Activated T-cell treated with anti-CD3 and anti-CD28 coated beads for 24 hours (primary cell): Measurements from ENCODE around the gene LETMD1.

ENCODE experiments used
- DNase-seq: peaks from one replicate; pipeline ENCODE4 v3.0.0-alpha.2; 2020; ENCODE audit warnings: low read depth

The LETMD1 gene

DNA sequence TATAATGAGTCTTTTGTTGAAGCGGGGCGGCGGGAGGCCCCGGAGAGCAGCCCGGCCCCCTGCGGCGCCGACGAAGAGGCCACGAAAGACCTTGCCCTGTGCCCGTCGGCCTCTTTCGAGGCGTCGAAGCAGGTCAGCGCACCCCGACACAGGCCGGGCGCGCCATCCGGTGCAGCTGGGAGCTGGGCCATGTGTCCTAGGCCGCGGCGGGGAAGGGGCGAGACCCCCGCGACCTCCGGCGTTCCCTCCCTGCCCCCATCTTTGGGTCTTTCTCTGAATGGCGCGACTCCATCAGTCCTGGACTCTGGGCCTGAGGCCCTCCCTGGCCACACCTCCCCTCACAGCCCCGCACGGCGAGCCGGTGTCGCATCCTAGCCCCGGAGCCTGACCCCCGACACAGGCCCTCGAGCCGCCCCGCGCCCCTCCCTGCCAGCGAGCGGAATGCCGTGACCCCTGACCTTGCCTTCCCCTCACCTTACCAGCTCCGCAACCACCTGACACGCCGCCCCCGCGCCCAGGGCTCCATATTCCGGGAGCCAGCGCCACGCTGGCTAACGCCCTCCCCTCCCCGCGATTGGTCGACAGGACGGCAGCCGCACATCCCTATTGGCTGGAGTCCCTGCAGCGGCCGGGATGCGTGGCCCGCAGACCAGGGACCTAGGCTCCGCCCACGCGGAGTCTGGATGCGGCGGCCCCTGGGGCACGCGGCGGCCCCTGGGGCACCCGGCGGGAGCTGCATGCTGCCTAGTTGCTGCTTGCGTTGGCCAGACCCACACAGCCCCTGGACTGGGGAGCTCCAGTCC is 22.1 kb upstream of the LETMD1 start, which contains the start of gene SLC11A2:
Gene SLC11A2 (minus strand): TSS at position 549 of the 803 bp plus-strand sequence. CDS start 15,656 bp downstream, outside the sequence.
- DNase-seq: peak; percentile 93

DNA sequence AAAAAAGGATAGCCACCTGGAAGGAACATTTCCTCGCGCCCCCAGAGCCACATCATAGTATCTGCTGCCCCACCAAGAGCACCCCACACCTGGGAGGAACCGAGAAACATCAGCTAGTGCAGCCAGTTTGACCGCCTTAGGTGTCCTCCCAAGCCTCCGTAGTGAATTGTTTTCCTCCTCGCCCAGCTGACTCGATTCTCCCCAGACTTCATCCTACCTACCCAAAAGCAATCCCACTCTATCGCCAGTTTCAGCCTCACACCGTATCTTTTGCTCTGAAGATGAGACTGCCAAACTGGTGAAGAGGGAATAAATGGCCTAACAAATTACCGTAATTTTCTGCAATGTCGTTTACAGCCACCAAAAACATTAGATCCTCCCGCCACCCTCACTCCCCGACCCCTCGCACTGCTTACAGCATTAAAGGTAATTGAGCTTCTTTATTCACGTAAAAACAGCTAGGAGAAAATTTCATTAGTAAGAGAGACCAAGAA is 20.7 kb upstream of the LETMD1 start:
- no peak for DNase-seq

DNA sequence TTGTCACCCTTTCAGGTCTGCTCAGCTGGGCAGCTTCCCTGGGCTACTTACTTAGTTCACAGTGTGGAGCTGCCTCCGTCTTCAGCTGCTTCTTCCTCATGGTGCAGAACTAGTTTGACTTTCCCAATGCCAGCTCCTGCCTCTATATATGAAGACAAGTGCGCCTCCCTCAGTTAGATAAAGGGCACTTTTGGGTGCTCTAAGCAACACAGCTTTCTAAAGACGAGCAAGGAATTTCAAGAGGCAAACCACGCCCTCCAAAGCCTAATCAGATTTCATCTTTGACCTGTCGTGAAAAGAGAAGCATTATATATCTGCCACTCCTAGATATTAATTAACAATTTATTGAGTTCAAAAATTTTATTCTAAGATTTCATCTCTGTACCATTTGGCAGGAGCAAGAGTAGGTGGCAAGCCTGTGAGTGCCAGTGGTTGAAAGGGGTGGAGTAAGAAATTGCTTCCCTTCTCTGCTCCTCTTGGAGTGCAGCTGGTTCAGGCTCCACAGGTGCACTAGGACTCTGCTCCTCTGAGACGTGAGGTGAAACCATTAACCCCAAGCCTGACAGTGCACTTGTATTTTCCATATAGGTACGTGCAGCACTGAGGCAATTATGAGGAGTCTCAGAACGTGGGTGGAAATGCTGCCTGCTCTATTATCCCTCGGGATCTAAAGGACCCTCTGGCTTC is 19.9 kb upstream of the LETMD1 start:
- DNase-seq: peak; percentile 10

DNA sequence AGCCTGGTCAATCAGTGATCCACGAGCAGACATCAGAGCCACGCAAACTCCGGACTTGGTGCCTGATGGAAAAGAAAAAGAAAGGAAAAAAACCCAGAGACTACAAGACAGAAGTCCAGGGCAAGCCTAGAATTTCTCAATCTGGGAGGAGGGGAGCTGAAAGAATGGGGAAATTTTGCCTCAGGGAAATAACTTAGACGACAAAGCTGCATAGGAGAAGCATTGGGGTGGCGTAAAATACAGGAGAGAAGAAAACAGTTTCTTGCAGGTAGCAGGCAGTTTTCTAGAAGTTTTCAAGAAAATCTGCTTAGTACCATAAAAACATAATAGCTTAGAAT is 19.3 kb upstream of the LETMD1 start:
- no peak for DNase-seq

DNA sequence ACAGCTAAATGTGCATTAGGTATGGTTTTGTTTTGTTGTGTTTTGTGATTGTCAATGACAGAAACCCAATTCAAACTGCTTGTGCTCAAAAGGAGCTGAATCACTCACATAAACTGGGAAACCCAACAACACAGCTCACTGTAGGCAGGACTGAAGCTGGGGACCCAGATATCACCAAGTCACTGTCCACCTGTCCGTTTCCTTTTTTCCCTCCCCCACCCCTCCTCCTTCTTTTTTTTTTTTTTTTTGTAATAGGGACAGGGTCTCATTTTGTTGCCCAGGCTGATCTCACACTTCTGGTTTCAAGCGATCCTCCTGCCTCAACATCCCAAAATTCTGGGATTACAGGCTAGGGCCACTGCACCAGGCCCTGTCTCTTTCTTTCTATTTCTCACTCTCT is 15.1 kb upstream of the LETMD1 start:
- DNase-seq: no peak

DNA sequence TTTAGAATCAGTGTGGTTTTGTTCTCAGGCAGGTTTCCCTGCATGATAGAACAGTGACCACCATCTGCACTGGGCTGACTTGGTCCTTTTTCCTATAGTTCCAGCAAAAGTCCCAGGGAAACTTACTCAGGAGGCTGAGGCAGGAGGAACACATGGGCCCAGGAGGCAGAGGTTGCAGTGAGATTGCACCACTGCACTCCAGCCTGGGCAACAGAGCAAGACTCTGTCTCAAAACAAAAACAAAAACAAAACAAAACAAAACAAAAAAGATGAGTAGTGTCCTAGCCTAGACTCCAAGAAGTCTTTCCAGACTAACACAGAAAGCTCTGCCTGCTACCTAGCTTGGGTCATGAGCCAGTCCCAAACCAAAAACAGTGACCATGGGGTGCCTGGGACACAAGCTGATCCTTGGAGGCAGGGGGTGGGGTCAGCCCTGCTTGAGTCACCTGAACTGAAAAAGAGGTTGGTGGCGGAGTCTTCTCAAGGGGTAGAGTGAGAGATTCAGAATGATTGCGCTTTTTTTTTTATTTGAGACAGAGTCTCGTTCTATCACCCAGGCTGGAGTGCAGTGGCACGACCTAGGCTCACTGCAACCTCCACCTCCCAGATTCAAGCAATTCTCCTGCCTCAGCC is 14.6 kb upstream of the LETMD1 start:
- DNase-seq: no peak

DNA sequence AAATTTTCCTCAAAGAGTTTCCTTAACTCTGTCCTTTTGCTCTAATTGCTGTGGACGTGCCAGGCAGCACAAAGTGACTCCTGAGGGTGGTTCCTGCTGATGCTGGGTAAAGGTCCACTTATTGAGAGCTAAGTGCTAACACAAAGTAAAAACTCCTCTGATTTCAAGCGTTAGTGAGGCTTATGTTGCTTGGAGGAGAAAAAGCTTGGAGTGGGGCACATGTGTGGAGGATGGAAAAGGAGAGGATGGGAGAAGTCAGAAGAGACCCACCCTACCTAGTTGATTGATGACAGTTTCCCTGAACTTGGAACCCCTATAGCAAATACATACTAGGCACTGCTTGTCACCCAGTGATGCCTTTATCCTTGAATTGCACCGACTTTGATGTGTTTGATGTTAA is 11.8 kb upstream of the LETMD1 start:
- no peak for DNase-seq

DNA sequence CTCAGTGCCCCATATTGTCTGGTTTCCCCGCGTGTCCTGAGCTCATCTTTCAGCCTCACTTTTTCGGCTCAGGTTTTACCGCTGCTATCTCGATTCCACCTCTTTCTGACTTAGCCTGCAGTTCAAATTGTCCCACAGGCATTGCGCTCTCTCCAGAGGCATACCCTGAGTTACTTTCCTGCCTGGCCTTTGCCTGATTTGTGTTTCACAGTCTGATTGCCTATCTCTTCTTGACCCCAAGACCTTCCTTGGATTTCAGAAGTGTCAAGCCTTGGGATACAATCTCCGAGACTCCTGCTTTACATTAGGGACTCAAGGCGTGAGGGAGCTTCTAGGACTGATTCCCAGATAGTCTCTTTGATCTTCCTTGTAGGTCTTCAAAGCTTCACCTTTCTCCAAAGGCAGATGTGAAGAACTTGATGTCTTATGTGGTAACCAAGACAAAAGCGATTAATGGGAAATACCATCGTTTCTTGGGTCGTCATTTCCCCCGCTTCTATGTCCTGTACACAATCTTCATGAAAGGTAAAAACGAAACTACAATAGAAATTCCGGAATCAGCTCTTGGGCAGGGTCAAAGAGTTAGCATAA is 629 bp downstream of the LETMD1 start:
- no peak for DNase-seq

DNA sequence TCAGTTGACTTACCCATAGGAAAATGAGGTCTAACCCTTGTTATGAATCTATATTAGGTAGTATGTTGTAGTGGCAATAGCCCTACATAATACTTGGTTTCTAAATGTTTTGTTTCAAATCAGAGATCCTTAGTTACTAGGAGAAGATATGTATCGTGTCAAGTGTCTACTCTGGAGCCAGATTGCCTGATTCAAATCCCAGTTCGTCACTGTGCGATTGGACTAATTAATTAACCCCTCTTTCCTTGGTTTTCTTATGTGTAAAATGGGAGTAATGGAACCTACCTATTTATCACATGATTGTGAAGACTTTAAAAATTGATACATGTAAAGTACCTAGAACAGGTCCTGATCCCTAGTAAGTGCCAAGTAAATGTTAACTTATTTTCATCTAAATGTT is 1.4 kb downstream of the LETMD1 start:
- DNase-seq: no peak

DNA sequence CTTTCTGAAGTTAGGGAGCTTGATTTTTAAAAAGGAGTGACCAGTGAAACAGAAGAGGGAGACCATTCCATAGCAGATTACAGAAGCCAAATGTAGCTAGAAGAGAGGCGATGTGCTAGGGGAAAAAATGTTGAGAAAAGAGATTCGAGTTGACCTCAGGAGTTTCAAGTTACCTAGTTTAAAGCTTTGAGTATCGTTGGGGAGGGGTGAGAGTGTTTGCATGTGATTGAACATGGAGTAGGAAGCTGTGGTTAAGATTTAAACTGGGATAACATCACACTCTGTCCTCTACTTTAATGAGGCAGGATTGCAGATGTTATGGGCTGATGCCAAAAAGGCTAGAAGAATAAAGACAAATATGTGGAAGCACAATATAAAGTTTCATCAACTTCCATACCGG is 3.7 kb downstream of the LETMD1 start:
- DNase-seq: no peak

DNA sequence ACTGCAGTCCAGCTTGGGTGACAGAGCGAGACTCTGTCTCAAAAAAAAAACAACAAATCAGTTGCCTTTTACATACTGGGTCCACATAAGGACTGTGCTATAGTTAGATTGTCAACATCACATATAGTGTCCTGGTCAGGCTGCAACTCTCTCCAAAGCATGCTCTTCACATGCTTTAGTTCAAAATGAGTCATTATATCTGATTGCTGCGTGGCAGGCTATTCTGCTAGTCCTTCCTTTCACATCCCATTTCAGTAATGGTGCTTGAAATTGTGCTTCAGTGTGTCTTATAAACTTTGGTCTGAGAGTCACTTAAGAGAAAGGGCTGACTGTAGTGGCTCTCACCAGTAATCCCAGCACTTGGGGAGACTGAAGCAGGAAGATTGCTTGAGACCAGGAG is 6.9 kb downstream of the LETMD1 start:
- DNase-seq: no peak

DNA sequence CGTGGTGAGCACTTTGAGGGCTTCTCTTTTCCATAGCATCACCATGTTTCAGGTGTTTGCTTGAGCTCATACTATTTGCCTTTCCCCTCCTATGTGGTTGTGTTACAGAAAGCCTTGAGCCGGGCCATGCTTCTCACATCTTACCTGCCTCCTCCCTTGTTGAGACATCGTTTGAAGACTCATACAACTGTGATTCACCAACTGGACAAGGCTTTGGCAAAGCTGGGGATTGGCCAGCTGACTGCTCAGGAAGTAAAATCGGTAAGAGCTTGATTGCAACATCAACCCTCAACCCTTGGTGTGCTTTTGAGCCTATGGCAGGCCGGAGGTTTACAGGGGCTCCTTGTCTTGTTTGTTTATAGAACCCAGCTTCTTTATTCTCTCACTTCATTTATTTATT is 8.1 kb downstream of the LETMD1 start:
- no peak for DNase-seq

DNA sequence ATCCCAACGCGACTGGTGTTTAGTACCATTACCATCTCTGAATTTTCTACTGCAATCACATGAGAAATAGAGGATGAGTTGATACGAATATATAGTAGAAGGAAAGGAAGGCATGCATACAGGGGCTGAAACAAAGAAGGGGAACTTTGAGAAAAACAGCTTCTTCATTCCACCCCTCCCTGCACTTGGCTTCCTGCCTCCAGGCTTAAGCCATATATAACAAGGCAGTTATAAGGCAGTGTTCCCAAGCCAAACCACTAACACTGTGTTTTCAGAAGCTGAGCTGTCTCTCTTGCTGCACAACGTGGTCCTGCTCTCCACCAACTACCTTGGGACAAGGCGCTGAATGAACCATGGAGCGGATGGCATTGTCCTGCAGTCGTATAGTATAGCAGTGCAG is 11.0 kb downstream of the LETMD1 start:
- DNase-seq: no peak

DNA sequence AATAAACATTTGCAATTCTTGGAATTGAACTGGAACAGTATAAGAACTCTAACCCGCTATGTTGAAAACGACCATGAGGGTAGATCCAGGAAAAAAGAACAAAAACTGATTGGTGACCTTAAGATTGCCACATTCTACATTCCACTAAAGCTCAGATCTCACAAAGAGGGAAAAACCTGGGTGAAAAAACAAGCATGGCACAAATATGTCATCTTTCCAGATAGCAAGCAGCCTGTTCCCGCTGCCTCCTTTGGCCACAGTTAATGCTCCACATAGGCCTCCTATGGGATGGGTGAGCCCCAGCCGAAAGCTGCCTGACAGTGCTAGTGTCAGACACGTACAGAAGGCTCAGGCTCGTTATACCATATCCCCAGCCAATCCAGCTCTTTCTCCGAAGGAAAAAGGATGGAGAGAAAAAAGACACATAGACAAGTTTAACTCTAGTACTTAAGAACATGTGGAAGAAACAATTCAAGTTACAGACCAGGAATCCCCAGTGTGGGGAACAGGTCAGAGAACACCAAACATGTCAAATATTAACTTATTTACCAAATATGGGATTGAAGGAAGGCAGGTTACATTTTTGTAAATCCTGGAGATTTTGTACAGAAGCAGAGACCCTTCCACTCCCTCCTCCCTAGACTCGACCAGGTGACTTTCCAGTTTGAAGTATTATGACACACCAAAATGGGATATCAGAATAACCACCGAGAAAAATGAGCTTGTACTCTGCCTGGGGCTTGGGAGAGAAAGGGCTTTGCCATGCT is 14.7 kb downstream of the LETMD1 start:
- DNase-seq: no peak

DNA sequence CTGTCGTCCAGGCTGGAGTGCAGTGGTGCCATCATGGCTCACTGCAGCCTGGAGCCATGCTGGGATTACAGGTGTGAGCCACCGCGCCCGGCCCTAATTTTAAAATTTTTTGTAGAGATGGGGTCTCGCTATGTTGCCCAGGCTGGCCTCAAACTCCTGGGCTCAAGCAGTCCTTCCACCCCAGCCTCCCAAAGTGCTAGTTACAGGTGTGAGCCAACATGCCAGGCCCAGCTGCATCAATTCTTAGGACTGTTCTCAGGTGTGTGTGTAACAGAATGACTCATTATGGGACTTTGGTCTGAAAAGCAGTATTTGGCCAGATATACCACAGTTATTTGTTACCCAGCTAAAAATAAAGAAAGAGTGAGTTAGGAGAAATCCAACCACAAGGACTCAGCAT is 17.4 kb downstream of the LETMD1 start:
- DNase-seq: no peak

DNA sequence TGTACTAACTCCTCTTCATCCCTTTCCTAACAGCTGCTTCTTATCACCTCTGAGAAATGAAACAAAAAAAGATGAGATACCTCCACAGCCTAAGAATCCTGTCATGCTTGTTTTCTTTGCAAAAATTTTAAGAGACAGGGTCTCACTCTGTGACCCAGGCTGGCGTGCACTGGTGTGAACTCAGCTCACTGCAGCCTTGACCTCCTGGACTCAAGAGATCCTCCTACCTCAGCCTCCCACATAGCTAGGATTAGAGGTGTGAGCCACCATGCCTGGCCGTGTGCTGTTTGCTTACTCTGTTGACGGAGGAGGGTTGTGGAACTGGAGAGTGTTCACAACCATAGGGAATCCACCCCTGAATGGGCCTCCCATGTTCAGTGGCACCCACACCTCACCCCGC is 19.1 kb downstream of the LETMD1 start:
- no peak for DNase-seq

DNA sequence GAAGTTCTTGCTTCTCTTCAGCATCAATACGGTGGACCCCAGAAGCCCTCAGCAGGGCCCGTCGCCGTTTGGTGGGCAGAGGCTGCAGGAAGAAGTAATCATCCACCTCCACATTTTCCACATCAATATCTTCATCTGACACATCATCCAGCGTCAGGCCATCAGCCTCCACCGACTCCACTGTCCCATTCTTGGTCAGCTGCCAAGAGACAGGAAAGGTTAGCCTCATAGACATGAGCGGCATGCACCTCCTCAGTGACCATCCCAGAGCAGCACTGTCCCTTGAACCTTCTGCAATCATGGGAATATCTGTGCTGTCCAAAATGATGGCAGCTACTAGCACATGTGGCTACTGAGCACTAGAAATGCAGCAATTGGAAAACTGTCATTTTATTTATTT is 19.6 kb downstream of the LETMD1 start:
- no peak for DNase-seq

DNA sequence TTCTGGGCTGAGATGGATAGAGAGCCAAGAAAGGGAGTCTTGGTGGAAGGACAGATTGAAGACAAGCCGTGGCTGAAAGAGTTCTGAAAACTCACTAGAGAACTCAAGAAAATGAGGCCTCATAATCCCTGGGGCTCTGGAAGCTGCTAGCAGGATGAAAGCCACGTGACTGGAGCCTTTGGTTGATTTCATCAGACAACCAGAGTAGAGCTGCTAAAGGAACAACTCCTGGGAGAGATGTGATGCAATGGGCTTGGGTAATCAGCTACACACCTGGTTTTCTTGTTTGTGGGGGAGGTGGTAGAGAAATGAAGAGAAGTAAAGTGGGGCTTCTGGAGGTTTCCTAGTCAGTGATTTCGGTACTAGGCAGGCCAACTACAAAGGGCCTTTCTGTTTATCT is 21.9 kb downstream of the LETMD1 start:
- no peak for DNase-seq

DNA sequence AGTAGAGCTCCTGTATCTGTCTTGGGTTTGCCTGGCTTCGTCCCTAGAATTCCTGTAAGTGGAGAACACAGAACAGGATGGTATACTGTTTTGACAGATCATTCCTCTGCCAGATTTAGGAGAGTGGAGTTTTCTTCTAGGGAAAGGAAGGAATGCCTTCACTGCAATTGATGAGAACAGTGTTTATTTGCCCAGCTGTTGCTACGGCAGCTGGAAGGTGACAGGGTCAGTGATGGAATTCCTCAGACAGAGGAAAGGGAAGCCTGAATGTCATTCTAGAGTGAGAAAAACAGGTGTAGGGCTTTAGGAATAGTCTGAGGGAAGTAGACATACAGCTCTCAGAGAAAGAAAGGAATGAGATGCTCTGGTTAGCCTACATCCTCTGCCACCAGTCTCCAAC is 23.5 kb downstream of the LETMD1 start:
- no peak for DNase-seq

DNA sequence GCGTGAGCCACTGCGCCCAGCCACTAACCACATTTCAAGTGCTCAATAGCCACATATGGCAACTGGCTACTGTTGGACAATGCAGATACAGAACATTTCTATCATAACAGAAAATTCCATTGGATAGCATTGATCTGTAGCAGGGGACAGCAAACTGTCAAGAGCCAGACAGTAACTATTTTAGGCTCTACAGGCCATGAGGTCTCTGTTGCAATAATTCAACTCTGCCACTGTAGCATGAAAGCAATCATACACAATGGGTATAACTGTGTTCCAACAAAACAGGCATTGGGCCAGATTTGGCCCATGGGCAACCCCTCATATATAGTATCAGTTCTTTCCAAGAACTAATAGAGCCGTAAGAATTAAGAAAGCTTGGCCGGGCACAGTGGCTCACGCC is 27.3 kb downstream of the LETMD1 start:
- no peak for DNase-seq

DNA sequence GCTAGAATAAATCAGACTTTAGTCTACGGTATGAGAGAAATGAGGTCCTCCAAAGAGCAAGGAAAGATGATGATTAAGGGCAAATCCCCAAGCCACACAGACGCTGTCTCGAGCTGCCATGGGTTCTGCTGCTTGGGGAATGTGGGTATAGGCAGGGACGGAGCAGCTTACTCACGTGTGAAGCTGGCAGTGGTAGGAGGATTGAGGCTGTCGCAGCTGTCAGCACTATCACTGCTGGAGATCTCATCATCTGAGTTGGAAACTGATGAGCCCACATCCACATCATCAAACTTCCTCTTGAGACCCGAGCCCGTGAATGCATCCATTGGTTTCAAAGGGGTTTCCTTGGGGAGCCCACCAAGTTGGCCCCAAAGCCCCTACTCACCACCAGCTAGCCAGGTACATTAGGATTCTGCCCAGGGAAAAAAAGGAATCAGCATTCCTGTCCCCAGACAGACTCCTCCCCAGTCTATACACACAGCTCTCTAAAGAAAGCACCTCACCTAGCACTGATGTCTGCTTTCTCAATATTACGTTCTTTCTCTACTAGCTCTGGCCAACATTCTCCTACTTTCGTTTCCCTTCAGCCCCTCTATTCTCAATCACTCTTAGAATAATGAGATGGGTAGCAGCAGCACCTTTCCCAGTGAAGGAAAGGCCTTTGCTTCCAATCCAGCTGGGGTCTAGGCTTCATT is 28.3 kb downstream of the LETMD1 start:
- DNase-seq: peak; percentile 13
